ENCODE measurements around the gene TSR1.
A peak's percentile ranks its signal among the peaks of the same experiment; 100 is the strongest.

TSR1 gene

DNA sequence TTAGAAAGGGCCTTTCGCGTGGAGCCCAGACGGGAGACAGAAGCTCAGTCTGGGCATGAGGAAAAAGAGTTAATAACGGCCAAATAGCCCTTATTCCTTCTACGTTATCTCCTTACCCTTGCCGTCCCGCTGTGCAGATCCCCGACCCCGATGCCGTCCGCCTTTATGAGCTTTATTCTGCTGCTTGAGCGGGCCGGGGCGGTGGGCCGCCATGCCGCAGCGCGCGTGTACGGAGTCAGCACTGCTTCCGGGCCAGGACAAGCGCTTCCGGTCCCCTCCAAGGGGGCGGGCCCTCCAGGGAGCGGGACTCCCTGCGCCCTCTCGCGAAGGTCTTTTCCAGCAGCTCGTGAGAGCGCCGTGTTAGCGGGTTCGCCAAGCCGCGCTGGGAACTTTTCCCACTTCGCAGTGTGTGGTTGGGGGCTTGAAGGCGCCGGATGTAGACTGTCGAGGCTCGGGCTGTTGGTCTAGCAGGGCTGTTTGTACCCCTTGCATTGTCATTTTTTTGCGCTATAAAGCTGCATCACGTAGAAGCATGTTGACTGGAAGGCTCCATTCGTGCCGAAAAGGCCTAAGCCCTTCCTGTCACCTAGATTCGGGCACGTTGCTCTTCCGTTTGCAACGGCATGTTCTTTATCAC, at the start of gene TSR1:
Gene TSR1, minus strand, starts transcription at position 243 of the 637 bp plus-strand sequence. Its CDS starts 30 bp downstream, at position 213.
- H3K4me3 ChIP-seq (replicated peaks; ENCODE audit: low read depth, low read length) = peak within 1 kb of the TSS; percentile 86
- TF ChIP-seq, protein P1, sequence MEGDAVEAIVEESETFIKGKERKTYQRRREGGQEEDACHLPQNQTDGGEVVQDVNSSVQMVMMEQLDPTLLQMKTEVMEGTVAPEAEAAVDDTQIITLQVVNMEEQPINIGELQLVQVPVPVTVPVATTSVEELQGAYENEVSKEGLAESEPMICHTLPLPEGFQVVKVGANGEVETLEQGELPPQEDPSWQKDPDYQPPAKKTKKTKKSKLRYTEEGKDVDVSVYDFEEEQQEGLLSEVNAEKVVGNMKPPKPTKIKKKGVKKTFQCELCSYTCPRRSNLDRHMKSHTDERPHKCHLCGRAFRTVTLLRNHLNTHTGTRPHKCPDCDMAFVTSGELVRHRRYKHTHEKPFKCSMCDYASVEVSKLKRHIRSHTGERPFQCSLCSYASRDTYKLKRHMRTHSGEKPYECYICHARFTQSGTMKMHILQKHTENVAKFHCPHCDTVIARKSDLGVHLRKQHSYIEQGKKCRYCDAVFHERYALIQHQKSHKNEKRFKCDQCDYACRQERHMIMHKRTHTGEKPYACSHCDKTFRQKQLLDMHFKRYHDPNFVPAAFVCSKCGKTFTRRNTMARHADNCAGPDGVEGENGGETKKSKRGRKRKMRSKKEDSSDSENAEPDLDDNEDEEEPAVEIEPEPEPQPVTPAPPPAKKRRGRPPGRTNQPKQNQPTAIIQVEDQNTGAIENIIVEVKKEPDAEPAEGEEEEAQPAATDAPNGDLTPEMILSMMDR (IDR thresholded peaks at IDR 0.05; ENCODE audit: low read depth, low read length, missing control alignments) = no peak
- DNase-seq (ENCODE audit: extremely low read depth, low read depth) = peak; percentile 59

- no peak for DNase-seq (ENCODE audit: extremely low read depth, low read depth)
- no peak overlapping the region for H3K4me3 ChIP-seq (replicated peaks; ENCODE audit: low read depth, low read length)
- TF ChIP-seq, protein P1 (IDR thresholded peaks at IDR 0.05; ENCODE audit: low read depth, low read length, missing control alignments) = no peak
Measured at GRCh38 chr17:2385240-2386210, 49.3 kb upstream of the TSR1 start.

DNA sequence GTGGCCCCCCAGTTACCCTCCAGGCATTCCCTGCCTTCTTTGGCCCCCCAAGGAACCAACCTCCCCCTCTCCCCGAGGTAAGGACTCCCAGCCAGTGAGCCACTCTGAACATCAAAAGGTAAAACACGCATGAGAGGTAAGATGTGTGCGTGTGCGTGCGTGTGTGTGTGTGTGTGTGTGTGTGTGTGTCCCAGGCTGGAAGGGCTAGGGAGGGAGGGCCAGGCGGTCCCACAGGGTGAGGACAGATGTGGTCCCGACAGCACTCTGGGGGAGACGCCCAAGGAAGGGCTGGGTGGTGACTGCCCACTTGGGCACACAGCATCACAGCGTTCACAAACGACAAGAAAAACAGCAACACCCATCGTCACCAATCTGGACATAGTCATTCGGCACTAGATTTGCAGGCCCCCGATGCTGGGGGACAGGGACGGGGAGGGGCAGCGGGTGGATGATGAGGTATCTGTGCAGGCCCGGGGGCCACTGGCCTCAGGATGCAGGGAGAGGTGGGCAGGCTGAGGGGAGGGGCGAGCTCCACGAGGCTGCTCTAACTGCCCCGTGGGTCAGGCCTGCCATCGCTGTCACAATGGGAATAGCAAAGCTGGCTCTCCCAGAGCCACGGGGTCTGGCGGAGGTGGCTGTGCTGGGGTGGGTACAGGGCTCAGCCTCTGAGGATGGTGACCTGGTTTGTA, 48.3 kb upstream of the TSR1 start:
- H3K4me3 ChIP-seq (replicated peaks; ENCODE audit: low read depth, low read length) = no peak overlapping the region
- TF ChIP-seq, protein P1 (IDR thresholded peaks at IDR 0.05; ENCODE audit: low read depth, low read length, missing control alignments) = no peak
- no peak for DNase-seq (ENCODE audit: extremely low read depth, low read depth)

DNA sequence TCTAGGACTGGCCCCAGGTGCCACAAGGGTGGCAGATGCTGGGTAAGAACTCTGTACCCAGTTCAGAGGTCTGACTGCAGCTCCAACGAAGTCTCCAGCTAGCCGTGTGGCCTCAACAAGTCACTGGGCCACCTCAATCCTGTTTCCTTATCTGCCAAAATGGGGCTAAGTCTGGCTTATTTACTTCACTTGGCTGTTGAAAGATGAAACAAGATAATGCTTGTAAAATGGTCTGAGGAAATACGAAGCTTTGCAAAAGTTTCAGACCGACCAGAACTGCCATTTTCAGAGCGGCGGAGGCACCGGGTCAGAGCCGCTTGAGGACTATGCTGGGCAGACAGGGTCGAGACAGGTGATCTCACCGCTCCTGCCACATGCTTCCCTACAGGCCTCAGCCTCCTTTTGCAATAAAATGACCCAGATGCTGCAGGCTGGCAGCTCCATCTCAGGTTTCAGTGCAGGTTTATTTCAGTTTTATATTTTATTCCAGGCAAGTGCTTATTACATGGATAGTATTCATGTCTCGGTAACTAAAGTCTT, 47.4 kb upstream of the TSR1 start:
- TF ChIP-seq, protein P1 (IDR thresholded peaks at IDR 0.05; ENCODE audit: low read depth, low read length, missing control alignments) = no peak
- DNase-seq (ENCODE audit: extremely low read depth, low read depth) = no peak
- no peak overlapping the region for H3K4me3 ChIP-seq (replicated peaks; ENCODE audit: low read depth, low read length)

DNA sequence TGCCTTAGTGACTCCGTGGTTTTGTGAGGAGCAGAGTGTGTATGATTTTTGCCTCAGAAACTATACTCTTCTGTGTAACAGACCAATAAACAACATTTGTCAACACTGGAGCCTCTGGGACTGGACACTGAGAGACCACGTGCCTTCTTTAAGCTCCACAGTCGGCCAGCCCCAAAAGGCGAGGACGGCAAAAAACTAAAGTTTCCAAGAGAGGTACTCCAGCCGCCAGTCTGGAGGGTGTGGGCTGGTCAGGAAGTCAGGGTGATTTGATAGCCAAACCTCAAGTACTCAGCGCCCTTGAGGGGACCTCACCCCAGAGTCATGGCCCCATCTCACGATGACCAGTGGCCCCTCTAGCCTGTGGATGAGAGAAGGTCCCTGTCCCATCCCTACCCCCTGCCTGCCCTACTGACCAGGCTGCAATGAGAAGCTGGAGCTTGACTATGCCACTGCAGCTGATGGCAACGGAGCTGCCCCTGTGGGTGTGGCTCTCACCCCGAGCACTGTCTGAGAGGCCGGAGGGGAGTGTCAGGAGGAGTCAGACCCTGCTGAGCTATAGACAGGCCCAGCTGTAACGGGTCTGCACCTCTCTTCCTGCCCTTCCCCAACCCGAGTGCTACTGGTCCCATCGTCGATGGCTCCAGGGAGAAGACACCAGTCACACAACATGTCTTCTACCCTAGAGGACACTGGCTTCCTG, 44.8 kb upstream of the TSR1 start:
- DNase-seq (ENCODE audit: extremely low read depth, low read depth) = no peak
- TF ChIP-seq, protein P1 (IDR thresholded peaks at IDR 0.05; ENCODE audit: low read depth, low read length, missing control alignments) = no peak
- H3K4me3 ChIP-seq (replicated peaks; ENCODE audit: low read depth, low read length) = no peak overlapping the region

Measured in HFF-Myc (cell line).